ENCODE results near the gene PDE4B.

- TF ChIP-seq CTCF (IDR thresholded peaks at IDR 0.05) (no peak), POLR2A (IDR thresholded peaks at IDR 0.05) (no peak)
These were observed 153.7 kb downstream of the PDE4B start for GRCh38 chr1:65946376-65946775.
